ENCODE data around the gene RNF112. TPM values are rescaled to one million over a fixed set of nuclear protein-coding genes. Genes with fewer than 3 reads are reported as not detected.

RNF112 gene
- polyA plus RNA-seq, 1 donor from 2014 or later, result 33.3 TPM

DNA sequence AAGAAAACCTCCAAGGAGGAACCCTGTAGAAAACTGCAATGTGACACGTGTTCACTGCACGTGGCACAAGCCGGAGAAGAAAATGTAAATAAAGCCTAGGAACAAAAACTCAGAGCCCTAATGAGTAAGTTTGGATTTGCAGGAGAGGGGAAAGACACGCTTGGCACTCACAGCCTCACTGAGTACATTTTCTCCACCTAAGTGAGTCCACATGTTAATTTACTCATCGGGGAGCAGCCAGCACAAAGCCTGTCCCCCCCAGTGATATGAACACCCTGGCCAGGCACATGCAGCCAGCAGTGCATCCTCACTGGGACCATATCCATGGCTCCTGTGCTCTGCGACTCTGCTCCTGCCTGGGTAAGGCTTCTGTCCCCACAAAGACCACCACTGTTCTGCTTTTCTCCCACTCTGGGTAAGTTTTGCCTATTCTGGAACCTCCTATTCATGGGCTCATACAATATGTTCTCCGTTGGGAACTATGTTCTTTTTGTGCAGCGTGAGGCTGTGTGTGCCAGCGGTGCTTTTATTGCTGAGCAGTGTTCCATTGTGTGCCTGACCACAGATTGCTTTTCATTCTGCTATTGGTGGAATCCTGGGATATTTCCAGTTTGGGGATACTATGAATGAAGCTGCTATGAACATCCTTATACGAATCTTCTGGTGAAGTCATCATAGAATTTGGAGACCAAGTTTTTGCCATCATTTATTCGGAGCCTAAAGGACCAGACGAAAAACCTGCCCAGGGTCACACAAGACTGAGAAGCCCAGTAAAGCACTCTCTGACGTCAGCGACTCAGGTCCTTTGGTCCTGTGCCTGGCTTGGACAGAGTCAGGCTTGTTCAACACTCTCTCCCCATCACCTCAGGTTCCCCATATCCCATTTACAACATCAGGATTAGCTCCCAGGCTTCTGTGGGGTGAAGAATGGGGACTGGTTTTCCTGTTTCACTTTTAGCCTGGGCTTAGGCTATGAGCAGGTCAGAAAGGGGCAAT lies 53.3 kb downstream of the RNF112 start:
- no peaks in the 10 kb centered on the region for H3K36me3 ChIP-seq (ENCODE audit: insufficient read depth, low read length)
- no peaks in the 10 kb centered on the region for H3K9me3 ChIP-seq (ENCODE audit: low read length)
- no peak overlapping the region for H3K9ac ChIP-seq (ENCODE audit: low read length)
- TF ChIP-seq TAF1 (IDR thresholded peaks at IDR 0.05; ENCODE audit: low read depth), result no peak
- no peak for TF ChIP-seq MXI1 (conservative IDR thresholded peaks at IDR 0.05; ENCODE audit: poor library complexity, severe bottlenecking)
- no peak for TF ChIP-seq RAD21 (conservative IDR thresholded peaks at IDR 0.05)
- no peak for TF ChIP-seq EZH2 (IDR thresholded peaks at IDR 0.05; ENCODE audit: borderline replicate concordance, insufficient read depth, low read length, poor library complexity, severe bottlenecking)
- no peak for TF ChIP-seq SMC3 (conservative IDR thresholded peaks at IDR 0.05; ENCODE audit: poor library complexity)
- no peak for TF ChIP-seq EP300 (conservative IDR thresholded peaks at IDR 0.05; ENCODE audit: poor library complexity, severe bottlenecking)
- TF ChIP-seq, protein P1, sequence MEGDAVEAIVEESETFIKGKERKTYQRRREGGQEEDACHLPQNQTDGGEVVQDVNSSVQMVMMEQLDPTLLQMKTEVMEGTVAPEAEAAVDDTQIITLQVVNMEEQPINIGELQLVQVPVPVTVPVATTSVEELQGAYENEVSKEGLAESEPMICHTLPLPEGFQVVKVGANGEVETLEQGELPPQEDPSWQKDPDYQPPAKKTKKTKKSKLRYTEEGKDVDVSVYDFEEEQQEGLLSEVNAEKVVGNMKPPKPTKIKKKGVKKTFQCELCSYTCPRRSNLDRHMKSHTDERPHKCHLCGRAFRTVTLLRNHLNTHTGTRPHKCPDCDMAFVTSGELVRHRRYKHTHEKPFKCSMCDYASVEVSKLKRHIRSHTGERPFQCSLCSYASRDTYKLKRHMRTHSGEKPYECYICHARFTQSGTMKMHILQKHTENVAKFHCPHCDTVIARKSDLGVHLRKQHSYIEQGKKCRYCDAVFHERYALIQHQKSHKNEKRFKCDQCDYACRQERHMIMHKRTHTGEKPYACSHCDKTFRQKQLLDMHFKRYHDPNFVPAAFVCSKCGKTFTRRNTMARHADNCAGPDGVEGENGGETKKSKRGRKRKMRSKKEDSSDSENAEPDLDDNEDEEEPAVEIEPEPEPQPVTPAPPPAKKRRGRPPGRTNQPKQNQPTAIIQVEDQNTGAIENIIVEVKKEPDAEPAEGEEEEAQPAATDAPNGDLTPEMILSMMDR (IDR thresholded peaks at IDR 0.05; ENCODE audit: poor library complexity, severe bottlenecking), result no peak
- TF ChIP-seq, protein P2, sequence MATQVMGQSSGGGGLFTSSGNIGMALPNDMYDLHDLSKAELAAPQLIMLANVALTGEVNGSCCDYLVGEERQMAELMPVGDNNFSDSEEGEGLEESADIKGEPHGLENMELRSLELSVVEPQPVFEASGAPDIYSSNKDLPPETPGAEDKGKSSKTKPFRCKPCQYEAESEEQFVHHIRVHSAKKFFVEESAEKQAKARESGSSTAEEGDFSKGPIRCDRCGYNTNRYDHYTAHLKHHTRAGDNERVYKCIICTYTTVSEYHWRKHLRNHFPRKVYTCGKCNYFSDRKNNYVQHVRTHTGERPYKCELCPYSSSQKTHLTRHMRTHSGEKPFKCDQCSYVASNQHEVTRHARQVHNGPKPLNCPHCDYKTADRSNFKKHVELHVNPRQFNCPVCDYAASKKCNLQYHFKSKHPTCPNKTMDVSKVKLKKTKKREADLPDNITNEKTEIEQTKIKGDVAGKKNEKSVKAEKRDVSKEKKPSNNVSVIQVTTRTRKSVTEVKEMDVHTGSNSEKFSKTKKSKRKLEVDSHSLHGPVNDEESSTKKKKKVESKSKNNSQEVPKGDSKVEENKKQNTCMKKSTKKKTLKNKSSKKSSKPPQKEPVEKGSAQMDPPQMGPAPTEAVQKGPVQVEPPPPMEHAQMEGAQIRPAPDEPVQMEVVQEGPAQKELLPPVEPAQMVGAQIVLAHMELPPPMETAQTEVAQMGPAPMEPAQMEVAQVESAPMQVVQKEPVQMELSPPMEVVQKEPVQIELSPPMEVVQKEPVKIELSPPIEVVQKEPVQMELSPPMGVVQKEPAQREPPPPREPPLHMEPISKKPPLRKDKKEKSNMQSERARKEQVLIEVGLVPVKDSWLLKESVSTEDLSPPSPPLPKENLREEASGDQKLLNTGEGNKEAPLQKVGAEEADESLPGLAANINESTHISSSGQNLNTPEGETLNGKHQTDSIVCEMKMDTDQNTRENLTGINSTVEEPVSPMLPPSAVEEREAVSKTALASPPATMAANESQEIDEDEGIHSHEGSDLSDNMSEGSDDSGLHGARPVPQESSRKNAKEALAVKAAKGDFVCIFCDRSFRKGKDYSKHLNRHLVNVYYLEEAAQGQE (IDR thresholded peaks at IDR 0.05; ENCODE audit: borderline replicate concordance), result no peak
- no peak for TF ChIP-seq POLR2AphosphoS5 (IDR thresholded peaks at IDR 0.05)
- H3K79me2 ChIP-seq (replicated peaks; ENCODE audit: insufficient read depth, low read length), result no peaks in the 10 kb centered on the region
- no peaks in the 10 kb centered on the region for H3K27me3 ChIP-seq (ENCODE audit: insufficient read depth, low read depth, low read length)
- no peak overlapping the region for H3K4me2 ChIP-seq (ENCODE audit: low read length)
- no peak overlapping the region for H3K27ac ChIP-seq (ENCODE audit: low read length)
- no peaks in the 10 kb centered on the region for H4K20me1 ChIP-seq (ENCODE audit: insufficient read depth)
- no peaks in the 10 kb centered on the region for H3F3A ChIP-seq (ENCODE audit: insufficient read depth, low read length, poor library complexity, severe bottlenecking)
- H2AFZ ChIP-seq (ENCODE audit: low read depth, low read length), result no peak overlapping the region
- no peak overlapping the region for H3K4me3 ChIP-seq (ENCODE audit: low read length)
- H3K9me2 ChIP-seq (ENCODE audit: insufficient read depth, low read length), result no peaks in the 10 kb centered on the region

Small RNAs within 50 kb of the gene (small RNA-seq; reads per million reads assigned to genes)
- gene RF00537, result 0 reads per million in 3 experiments

Other genes starting within 250 kb of the RNF112 start
- 34.0 and 37.8 TPM in 2 replicates for gene EPN2, start 173.9 kb upstream of the RNF112 start, polyA plus RNA-seq
- 28.5 and 32.0 TPM in 2 replicates for gene B9D1, start 48.5 kb upstream of the RNF112 start, polyA plus RNA-seq
- 11.1 and 18.8 TPM in 2 replicates for gene MAPK7, start 32.7 kb upstream of the RNF112 start, polyA plus RNA-seq
- gene MFAP4, start 24.0 kb upstream of the RNF112 start, polyA plus RNA-seq, result not detected in 2 replicates
- not detected in 2 replicates for gene SLC47A1, start 122.6 kb downstream of the RNF112 start, polyA plus RNA-seq
- 36.2 and 51.2 TPM in 2 replicates for gene ALDH3A2, start 237.5 kb downstream of the RNF112 start, polyA plus RNA-seq

All from neural cell (in vitro differentiated cells).